Endodermal cell (in vitro differentiated cells): ENCODE results near the gene RPS27A. TPM values are rescaled to one million over a fixed set of nuclear protein-coding genes. Genes with fewer than 3 reads are reported as not detected.

Source experiments
- DNase-seq: peaks from one replicate; pipeline ENCODE4 v3.0.0-alpha.2; 2017
- H3K27ac ChIP-seq: 2 replicates; pipeline ENCODE4 v1.5.1; 2013; ENCODE audit warnings: mild to moderate bottlenecking, low read depth, low read length, moderate library complexity
- H3K27me3 ChIP-seq: 2 replicates; pipeline ENCODE4 v1.6.1; 2013; ENCODE audit warnings: mild to moderate bottlenecking, low read length, moderate library complexity; ENCODE audit not compliant: insufficient read depth, control insufficient read depth, poor library complexity, severe bottlenecking
- H3K36me3 ChIP-seq: 2 replicates; pipeline ENCODE4 v1.7.0; 2013; ENCODE audit warnings: mild to moderate bottlenecking, low read length, moderate library complexity; ENCODE audit not compliant: control insufficient read depth, insufficient read depth
- H3K4me1 ChIP-seq: one replicate; pipeline ENCODE4 v1.7.0; 2013; ENCODE audit warnings: low read length; ENCODE audit not compliant: control insufficient read depth, insufficient read depth
- H3K4me3 ChIP-seq: 2 replicates; pipeline ENCODE4 v1.5.1; 2013; ENCODE audit warnings: mild to moderate bottlenecking, low read length, moderate library complexity
- H3K9ac ChIP-seq: 2 replicates; pipeline ENCODE4 v1.6.1; 2013; ENCODE audit warnings: mild to moderate bottlenecking, low read length, moderate library complexity; ENCODE audit not compliant: poor library complexity, severe bottlenecking; ENCODE audit errors: extremely low read depth
- H3K9me3 ChIP-seq: 2 replicates; pipeline ENCODE4 v1.6.1; 2013; ENCODE audit warnings: mild to moderate bottlenecking, low read length, moderate library complexity; ENCODE audit not compliant: control insufficient read depth
- H3K27ac Mint-ChIP-seq: 2 replicates; pipeline ENCODE4 v1.8.0; 2020; ENCODE audit warnings: mixed read lengths
- H3K27me3 Mint-ChIP-seq: 2 replicates; pipeline ENCODE4 v1.8.0; 2021; ENCODE audit warnings: mild to moderate bottlenecking, mixed read lengths; ENCODE audit not compliant: insufficient read depth
- H3K36me3 Mint-ChIP-seq: 2 replicates; pipeline ENCODE4 v1.8.0; 2020; ENCODE audit warnings: low read depth, mixed read lengths
- H3K4me1 Mint-ChIP-seq: 2 replicates; pipeline ENCODE4 v1.8.0; 2020; ENCODE audit warnings: mixed read lengths
- H3K4me3 Mint-ChIP-seq: 2 replicates; pipeline ENCODE4 v1.8.0; 2020; ENCODE audit warnings: mild to moderate bottlenecking, moderate library complexity, mixed read lengths
- H3K9me3 Mint-ChIP-seq: 2 replicates; pipeline ENCODE4 v1.8.0; 2020; ENCODE audit warnings: mild to moderate bottlenecking, mixed read lengths
- WGBS, 2 experiments: methylation state at CpG; one replicate each; pipeline versions ENCODE4 v1.1.5 to v1.1.7; 2013; ENCODE audit warnings: missing lambda C conversion rate in 2 of 2, mixed read lengths in 1 of 2; ENCODE audit not compliant: insufficient coverage in 1 of 2, insufficient read length in 1 of 2; 5-methylcytosine and 5-hydroxymethylcytosine counted together
- total RNA-seq, 2 donors: library from RNA; stranded (reverse); fragmentation: NEBNext Ultra II Directional in 1 of 2; extraction: Animal tissue kit (Norgen Biotek cat#: 25700) in 1 of 2; gene quantifications; 2 replicates in 1 of 2; 3 replicates in 1 of 2; pipeline ENCODE4 v1.2.1, GENCODE V29; 2021
- TF ChIP-seq, protein P1 (sequence below): fragments of 200-600 bp; sonication (generic); conservative IDR thresholded peaks from 2 replicates; pipeline ENCODE4 v1.5.0; 2021; ENCODE audit warnings: antibody characterized with exemption, mild to moderate bottlenecking

Gene RPS27A
- total RNA-seq, 2 donors from 2014 or later = 1,231 to 1,254 TPM

DNA sequence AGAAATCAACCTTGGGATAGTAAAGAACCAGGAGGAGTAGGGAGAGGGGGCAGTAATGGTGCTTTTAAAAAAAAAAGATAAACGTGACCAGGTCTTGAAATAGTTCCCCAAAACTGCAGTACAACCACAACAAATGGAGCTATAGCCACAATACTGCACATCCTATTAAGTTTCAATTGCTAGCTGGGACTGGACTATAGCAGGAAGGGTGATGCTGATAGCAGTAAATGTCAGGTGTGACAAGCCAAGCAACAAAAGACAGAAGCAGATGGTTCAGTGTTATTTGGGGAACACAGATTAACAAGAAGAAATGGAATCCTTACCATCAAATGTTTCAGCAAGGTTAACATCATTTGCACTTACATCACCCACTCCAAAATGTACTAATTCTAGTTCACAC is 10.1 kb downstream of the RPS27A start:
- Mint-ChIP-seq H3K27me3 (no peaks in the 10 kb centered on the region), H3K9me3 (no peaks in the 10 kb centered on the region), H3K4me3 (no peak overlapping the region), H3K36me3 (peaks cover 25% of the 10 kb centered on the region), H3K4me1 (peaks cover 16% of the 10 kb centered on the region), H3K27ac (no peak overlapping the region)
- no peak for DNase-seq
- H3K27ac ChIP-seq = no peak overlapping the region
- no peak overlapping the region for H3K9ac ChIP-seq
- WGBS, 2 experiments = 80% methylated on average over 1 of the region's 1 CpG; no CpG with 5 or more reads in 1 of the 2 experiments
- TF ChIP-seq, protein P1, sequence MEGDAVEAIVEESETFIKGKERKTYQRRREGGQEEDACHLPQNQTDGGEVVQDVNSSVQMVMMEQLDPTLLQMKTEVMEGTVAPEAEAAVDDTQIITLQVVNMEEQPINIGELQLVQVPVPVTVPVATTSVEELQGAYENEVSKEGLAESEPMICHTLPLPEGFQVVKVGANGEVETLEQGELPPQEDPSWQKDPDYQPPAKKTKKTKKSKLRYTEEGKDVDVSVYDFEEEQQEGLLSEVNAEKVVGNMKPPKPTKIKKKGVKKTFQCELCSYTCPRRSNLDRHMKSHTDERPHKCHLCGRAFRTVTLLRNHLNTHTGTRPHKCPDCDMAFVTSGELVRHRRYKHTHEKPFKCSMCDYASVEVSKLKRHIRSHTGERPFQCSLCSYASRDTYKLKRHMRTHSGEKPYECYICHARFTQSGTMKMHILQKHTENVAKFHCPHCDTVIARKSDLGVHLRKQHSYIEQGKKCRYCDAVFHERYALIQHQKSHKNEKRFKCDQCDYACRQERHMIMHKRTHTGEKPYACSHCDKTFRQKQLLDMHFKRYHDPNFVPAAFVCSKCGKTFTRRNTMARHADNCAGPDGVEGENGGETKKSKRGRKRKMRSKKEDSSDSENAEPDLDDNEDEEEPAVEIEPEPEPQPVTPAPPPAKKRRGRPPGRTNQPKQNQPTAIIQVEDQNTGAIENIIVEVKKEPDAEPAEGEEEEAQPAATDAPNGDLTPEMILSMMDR = no peak
- H3K9me3 ChIP-seq = no peaks in the 10 kb centered on the region
- H3K27me3 ChIP-seq = no peaks in the 10 kb centered on the region
- no peak overlapping the region for H3K4me3 ChIP-seq
- H3K4me1 ChIP-seq = no peaks in the 10 kb centered on the region
- H3K36me3 ChIP-seq = peaks cover 46% of the 10 kb centered on the region

DNA sequence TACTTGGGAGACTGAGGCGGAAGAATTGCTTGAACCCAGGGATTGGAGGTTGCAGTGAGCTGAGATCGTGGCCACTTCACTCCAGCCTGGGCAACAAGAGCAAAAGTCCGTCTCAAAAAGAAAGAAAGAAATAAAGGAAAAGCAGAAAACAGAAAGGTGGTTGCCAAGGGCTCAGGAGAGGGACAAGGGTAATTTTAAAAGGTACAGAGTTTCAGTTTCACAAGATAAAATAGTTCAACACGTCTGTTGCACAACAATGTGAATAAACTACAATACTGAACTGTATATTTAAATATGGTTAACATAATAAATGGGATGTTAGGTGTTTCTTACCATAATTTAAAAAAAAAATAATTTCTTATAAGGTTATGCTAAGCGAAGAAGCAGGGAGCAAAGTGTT is 12.9 kb downstream of the RPS27A start:
- Histone ChIP-seq H3K9me3 (no peaks in the 10 kb centered on the region), H3K27me3 (no peaks in the 10 kb centered on the region), H3K9ac (no peak overlapping the region), H3K36me3 (peaks cover 60% of the 10 kb centered on the region), H3K4me3 (no peak overlapping the region), H3K4me1 (no peaks in the 10 kb centered on the region), H3K27ac (no peak overlapping the region)
- WGBS, 2 experiments = 91 to 93% methylated on average over 3 to 5 of the region's 5 CpGs
- TF ChIP-seq, protein P1 = no peak
- Mint-ChIP-seq H3K27me3 (no peaks in the 10 kb centered on the region), H3K4me1 (peaks cover 17% of the 10 kb centered on the region), H3K36me3 (peaks cover 17% of the 10 kb centered on the region), H3K9me3 (no peaks in the 10 kb centered on the region), H3K4me3 (no peak overlapping the region), H3K27ac (peak overlapping the region; percentile 33)
- DNase-seq = no peak

DNA sequence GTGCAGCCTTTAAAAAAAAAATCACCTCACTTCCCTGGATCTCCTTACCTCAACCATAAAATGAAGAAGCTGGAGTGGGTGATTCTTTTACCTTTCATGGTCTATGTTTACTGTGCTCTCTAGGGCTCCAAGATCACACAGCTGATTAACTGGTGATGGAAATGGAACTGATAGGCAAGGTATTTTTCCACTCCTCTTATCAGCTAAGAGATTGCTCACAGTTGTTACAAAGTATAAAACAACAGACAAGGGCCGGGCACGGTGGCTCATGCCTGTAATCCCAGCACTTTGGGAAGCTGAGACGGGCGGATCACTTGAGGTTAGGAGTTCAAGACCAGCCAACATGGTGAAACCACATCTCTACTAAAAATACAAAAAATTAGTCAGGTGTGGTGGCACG is 14.5 kb downstream of the RPS27A start:
- 39 to 88% methylated on average over 1 to 5 of the region's 5 CpGs for WGBS, 2 experiments
- peak overlapping the region; percentile 22 for H3K27ac Mint-ChIP-seq
- peaks cover 17% of the 10 kb centered on the region for H3K4me1 Mint-ChIP-seq
- DNase-seq = peak; percentile 61
- no peaks in the 10 kb centered on the region for H3K9me3 ChIP-seq
- H3K4me3 ChIP-seq = peak overlapping the region; percentile 39
- H3K36me3 Mint-ChIP-seq = peaks cover 22% of the 10 kb centered on the region
- H3K27ac ChIP-seq = no peak overlapping the region
- H3K4me1 ChIP-seq = no peaks in the 10 kb centered on the region
- H3K36me3 ChIP-seq = peaks cover 65% of the 10 kb centered on the region
- H3K9ac ChIP-seq = no peak overlapping the region
- TF ChIP-seq, protein P1 = no peak
- H3K4me3 Mint-ChIP-seq = peak overlapping the region; percentile 1
- H3K9me3 Mint-ChIP-seq = no peaks in the 10 kb centered on the region
- no peaks in the 10 kb centered on the region for H3K27me3 ChIP-seq
- no peaks in the 10 kb centered on the region for H3K27me3 Mint-ChIP-seq
